GM18858 (cell line): Measurements from ENCODE around the gene UCP3.
A peak's percentile ranks its signal among the peaks of the same experiment; 100 is the strongest.

ENCODE experiments used
- ATAC-seq: cut with Tn5 transposase; IDR thresholded peaks from one replicate; pipeline ENCODE4 v1.9.1; 2021; ENCODE audit not compliant: unreplicated experiment

Gene UCP3, protein sequence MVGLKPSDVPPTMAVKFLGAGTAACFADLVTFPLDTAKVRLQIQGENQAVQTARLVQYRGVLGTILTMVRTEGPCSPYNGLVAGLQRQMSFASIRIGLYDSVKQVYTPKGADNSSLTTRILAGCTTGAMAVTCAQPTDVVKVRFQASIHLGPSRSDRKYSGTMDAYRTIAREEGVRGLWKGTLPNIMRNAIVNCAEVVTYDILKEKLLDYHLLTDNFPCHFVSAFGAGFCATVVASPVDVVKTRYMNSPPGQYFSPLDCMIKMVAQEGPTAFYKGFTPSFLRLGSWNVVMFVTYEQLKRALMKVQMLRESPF

DNA sequence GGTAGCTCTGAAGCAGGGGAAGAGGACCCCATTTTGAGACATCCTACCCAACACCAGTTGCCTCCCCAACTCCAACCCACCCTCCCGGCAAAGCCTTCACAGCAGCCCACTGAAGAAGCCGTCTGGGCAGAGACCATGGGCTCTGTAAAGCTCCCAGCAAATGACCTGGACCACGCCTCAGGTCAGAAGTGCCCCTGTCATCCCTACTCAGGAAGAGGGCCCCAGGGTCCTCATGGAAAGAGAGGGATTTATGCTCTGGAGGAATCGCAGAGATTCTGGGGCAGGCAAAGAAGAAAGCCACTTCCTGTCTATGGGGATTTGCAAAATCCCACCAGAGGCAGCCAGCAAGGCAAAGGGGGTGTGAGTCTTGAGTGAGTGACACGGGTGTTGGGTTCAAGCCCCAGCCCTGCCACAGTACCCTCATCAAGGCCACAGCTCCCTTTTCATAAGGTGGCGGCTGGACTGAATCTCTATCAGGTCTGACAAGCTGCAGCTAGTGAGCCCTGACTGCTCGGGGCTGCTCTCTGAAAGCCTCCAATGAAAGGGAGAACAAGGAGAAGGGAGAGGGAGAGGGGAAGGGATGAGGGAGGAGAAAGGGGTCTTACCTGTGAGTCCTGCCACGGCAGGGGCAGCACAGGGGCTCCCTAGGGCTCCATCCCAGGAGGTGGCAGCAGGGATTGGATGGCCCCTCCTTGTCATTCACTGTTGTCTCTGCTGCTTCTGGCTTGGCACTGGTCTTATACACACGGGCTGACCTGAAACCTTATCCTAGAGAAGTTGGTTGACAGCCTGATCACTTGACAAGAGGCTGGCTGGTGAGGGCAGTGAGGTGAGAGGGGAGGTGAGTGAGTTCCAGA is at the start of gene UCP3:
Gene UCP3, minus strand, starts transcription at position 713 of the 857 bp plus-strand sequence. CDS start 2,043 bp downstream, outside the sequence.
- no peak for ATAC-seq

DNA sequence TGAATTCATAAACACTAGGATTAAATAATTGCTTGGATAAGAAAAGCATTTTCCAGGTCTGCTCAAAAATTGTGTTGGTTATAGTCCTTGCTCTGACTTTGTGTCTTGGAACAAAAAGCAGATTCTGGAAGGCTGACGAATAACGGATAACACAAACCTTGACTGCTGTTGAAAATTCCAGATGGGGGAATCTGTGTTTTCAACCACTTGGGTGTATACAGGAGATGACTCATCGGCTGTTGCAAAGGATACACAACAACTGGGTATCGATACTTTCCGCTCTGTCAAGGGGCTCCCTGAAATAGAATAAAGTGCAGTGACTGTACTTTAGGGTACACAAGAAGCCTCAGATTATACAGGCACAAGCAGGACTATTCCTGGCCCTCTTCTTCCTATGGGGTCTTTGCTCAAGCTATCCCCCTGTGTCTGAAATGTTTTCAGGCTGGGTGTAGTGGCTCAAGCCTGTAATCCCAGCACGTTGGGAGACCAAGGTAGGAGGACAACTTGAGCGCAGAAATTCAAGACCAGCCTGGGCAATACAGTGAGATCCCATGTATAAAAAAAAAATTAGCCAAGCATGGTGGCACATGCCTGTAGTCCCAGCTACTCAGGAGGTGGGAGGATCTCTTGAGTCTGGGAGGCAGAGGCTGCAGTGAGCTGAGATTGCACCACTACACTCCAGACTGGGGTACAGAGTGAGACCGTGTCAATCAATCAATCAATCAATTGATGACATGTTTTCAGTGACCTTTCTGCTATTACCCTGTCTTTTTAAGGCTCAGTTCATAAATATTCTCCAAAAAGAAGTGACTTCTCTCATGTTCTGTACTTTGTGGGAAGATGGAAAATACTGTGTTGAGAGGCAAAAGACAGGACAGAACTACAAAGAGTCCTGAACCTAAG is 48.6 kb upstream of the UCP3 start:
- ATAC-seq: no peak

DNA sequence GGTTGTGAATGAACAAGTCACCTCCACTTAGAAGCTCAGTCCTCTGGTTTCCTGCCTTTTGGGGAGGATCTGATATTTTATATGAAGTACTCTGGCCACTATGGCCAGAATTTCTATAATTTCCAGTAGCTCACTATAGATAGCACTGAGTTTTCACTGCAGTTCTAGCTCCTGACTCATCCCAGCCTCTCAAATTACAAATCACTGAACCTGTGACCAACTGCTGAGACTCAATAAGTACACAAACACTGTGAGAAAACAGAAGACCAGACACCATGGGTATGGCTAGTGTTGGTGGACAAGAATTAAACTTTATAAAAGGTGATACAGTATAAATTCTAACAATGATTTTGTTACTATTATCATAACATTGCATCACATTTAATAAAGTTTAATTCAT is 47.1 kb upstream of the UCP3 start:
- ATAC-seq: no peak

DNA sequence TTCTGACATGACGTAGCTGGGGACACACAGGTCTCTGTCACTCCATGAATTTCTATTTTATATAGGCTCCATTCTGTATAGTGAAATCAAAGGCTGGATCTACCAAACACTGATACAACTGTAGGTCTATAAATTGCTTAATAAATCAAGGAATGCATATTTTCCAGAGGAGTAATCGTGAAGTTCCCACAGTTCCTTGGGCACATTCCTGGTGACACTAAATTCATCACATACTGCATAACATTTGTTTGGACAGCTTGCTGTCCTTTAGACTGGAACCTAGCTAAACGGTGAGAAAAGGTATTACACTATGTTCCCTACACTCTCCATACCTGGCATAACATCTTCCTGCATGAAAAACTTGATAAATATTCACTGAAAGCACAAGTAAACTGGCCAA is 41.6 kb upstream of the UCP3 start:
- no peak for ATAC-seq

DNA sequence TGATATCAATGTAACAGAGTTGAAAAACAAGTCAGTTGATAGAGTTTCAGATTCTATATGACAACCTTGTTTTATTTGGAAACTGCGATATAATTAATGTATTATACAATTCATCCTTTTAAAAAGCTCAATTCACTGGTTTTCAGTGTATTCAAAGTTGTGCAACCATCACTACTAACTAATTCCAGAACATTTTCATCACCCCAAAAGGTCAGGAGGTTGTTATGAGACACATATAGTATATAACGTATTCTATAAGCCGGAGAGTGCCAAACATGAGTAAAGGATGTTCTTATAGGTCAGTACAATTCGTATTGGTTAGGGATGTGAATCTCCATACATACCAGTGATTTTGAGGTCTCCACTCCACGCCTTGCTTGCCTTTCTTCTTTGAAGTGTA is 40.1 kb upstream of the UCP3 start:
- ATAC-seq: no peak

DNA sequence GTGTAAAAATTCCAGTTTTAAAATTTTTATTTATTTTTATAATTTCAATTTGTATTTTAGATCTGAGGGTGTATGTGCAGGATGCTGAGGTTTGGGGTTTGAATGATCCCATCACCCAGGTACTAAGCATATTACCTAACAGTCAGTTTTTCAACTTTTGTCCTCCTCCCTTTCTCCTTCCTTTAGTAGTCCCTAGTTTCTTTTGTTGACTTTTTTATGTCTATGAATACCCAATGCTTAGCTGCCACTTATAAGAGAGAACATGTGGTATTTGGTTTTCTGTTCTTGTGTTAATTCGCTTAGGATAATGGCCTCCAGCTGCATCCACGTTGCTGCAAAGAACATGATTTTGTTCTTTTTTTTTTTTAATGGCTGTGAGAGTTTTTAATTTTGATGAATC is 35.7 kb upstream of the UCP3 start:
- ATAC-seq: no peak

DNA sequence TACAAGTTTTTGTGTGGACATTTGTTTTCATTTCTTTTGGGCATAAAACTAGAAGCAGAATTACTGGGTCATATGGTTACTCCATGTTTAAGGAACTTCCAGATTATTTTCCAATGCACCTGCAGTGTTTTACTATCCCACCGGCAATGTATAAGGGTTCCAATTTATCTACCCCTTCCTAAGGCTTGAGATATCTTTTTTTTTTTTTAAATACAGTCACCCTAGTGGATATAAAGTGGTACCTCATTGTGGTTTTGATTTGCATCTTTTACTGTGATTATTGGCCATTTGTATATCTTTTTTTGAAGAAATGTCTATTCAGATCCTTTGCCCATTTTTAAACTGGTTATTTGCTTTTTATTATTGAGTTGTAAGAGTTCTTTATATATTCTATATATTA is 34.6 kb upstream of the UCP3 start:
- no peak for ATAC-seq

DNA sequence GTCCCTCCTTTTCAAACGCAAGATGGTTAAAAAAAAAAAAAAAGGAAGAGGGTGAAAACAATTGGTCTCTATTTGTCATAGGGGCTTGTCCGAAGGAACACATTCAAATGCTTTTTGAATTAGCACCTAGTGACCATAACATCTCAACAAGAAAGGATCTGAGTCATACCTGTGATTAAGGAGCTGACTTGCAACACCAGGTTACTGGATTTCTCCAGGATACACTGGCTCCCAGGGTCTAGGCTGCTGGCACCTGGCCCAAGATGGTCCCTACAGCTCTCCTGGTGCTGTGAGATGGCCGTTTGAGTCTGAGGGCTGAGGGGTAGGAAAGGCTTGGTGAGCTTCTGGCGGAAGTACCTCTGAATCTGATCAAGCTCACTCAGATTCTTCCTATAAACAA is 28.4 kb upstream of the UCP3 start:
- ATAC-seq: no peak

DNA sequence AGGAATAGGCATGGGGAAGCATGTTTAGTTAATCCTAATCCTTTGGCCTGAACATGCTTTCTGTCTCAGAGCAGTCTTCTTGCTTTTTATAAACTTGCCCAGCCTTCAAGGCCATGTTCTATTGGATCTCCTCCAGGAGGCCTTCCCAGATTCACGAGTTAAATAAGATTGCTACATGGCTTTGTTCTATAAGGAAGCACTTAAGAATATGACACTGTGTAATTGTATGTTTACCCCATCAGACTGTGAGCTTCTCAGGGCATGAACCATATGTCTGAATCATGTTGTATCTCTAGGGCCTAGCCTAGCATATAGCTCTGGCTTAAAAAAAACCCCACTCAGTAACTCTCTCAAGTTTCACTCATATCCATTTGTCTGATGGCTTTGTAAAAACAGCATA is 26.4 kb upstream of the UCP3 start:
- ATAC-seq: no peak

DNA sequence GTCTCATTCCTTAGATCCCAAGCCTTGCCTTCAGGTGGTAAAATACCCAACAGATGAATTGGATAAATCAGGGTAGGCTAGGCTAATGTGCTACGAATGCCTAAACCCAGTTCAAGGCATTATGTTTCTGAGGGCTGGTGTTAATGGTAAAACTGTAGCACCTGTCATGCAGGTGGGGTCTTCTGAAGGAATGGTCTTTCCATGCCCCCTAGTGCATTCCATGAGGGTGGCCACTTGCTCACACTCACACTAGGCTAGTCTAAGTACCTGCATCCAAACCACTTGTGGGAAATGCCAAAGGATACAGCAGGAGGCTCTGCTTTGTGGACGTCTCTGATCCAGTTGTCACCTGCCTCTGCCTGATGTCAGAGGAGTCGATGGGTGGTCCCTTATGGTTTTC is 24.2 kb upstream of the UCP3 start:
- ATAC-seq: no peak

DNA sequence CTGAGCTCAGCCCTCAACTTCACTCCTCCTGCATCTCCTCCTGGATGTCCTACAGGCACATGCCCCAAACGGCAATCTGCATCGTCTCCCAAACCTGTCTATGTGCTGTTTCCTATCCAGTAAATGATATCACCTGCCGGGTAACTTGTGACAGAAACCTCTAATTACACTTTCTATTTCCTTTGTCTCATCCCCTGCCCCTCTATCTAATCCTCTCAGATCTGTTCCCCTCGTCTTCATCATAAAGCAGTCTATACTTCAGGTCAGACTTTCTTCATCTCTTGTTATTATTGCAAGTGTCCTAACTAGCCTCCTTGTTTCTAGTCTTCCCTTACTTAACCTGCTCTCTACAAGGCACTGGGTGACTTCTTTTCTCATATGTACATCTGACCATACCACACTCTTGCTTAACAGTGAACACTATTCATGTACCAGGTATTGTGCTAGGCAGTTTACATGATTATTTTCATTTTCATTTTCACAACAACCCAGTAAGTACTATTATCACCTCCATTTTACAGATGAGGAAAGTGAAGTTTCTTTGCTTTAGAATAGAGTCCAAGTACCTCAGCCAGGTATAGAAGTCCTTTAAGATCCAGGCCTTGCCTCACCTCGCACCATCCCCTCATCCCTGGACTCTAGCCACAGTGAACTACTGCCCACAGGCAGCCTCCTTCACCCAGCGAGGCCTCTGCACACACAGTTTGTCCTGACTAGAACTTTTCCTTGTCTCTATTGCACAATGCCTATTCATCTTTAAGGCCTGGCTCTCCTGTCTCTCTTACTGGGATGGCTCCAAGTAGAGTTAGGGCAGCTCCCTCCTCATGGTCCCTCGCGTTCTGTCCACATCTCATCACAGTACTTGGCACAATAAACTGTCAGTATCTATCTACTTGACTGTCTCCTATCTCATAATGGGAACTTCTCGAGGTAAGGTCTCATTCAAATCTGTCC is 22.1 kb upstream of the UCP3 start:
- ATAC-seq: no peak

DNA sequence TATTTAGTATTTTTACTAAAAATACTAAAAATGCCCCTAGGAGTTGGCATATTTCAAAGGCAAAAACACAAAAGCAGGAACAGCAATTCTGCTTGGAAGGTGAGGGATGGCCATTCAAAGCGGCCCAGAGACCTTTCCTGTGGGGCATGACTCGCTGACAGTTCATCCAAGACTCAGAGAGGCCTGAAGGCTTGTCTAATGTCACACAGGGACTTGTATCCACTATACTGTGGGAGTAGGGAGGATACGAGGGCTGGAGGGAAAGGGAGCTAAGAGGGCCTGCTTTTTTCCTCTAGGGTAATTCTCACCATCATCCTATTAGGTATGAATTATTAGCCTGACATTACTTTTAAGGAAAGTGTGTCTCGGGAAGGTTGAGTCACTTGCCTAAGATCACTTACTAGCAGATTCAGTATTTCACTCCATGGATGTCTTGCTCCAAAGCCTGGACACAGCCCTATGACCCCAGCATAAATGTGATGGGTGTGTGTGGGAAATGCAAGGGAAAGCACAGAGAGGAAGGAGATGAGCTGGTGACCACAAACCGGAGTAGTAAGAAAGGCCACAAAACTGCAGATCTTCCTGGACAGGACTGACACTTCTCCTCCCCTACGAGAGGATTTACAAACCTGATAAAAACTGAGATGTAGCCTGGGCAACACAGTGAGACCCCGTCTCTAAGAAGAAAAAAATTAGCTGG is 16.7 kb upstream of the UCP3 start:
- no peak for ATAC-seq

DNA sequence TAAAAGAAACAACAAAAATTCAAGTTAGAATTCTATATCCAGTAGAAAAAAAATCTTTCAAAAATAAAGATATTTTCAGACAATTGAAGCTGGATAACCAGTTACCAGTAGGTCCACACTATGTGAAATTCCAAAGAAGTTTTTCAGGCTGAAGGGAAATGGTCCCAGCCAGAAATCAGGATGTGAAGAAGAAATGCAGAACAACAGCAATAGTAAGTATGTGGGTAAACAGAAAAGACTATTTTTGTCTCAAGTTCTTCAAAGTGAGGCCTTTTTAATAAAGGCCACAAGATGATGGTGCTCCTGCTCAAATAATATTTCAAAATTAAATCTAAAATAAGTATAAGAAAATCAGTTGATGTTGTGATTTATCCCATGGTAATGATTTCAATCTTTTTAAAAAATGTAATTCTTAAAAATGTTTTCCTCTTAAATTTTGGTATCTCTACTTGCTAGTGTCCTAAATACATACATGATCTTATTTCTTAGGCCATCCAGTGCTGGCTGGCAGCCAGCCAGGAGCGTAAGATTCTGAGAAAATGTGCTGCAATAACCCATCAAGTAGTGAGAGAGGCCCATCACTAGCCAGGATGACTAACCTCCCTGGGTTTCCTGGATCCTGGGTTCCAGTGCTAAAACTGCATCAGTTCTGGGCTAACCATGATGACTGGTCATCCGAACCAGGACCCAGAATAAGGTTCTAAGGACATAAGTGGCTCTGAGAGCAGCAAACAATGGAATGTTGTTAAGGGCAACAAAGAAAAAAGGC is 15.6 kb upstream of the UCP3 start:
- no peak for ATAC-seq

DNA sequence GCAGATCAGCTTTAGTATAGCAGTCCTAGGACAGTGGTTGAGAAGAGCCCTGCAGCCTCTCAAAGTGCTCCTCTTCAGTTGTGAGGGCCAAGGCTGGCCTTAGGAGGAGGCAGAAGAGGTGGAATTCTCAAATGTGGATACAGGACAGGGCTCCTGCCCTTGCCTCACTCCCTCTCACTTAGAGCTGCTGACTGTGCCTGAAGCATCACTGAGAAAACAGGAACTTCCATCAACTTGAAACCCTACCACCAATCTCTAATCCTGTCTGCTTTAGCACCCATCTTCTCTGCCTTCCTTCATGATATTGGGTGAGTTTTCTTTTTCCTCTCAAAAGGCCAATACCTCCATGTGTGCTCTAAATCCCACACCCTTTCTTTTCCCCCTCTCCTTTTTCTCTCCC is 14.4 kb upstream of the UCP3 start:
- no peak for ATAC-seq

DNA sequence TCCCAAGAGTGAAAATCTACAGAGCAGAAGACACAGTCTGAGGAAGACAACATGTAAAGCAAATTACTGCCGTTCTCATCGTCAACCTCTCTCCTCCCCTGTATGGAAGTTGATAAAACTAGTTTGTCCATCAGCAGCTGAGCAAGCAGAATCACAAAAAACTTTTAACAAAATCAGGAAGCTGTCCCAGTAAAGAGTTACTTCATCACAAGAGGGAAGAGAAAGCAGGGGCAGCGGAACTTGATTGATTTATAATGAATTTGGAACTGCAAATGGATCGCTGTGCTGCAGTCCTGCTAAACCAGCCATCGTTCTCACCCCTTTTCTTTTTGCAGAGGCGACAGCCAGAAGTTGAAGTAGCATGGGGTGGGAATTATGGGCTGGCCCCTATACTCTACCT is 13.7 kb upstream of the UCP3 start:
- ATAC-seq: no peak

DNA sequence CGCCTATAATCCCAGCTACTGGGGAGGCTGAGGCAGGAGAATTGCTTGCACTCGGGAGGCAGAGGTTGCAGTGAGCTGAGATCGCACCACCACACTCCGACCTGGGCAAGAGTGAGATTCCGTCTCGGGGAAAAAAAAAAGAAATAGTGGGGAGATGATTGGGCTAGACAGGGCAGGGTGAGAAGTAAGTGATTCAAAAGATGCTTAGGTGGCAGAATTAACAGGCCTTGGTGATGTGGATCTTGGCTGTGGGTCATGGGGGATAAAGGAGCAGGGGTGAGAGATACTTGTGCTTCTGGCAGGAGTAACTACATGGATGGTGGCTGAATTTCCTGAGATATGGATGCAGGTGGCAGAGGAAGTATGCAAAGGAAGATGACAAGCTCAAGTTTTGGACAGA is 13.1 kb upstream of the UCP3 start:
- ATAC-seq: no peak

DNA sequence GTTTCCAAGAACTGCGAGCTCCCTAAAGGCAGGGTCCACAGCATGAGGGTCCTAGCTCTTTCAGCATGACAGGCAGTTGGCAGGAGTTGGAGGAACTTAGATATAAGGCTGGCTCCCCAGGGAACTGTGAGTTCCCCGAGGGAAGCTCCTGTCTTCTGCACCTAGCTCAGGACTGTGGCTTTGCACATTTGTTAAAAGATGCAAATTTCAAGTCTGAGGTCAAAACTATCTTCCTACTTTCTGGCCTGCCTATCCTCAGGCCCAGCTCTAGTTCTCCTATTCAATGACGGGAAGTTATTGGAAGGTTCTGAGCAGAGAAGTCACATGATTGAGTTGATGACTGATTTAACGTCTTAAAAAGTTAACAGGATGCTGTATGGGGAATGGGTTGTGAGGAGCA is 11.7 kb upstream of the UCP3 start:
- peak; percentile 51 for ATAC-seq

DNA sequence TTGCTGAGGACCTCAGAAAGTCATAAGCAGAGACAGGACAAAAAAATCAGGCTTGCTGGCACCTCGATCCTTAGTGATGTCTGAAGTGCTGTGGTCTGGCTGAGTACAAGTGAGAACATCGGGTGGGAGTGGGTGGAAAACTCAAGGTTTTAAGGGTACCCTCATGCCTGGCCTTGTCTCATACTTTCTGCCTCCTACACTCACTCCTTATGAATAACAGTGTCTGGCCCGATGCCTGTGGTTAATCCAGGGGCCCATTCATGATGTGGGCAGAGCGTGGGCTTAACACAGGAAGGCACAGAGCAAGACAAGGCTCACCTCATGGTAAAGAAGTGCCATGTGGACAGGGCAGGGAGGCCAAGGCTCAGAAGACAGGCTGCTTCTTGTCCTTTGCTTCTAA is 11.0 kb upstream of the UCP3 start:
- ATAC-seq: no peak
